Measurements from ENCODE around the gene BRMS1L. TPM values are rescaled to one million over a fixed set of nuclear protein-coding genes. Genes with fewer than 3 reads are reported as not detected.
A peak's percentile ranks its signal among the peaks of the same experiment; 100 is the strongest.

Gene BRMS1L
- total and polyA plus RNA-seq, 2 of the 4 experiments (the other 2 are of a cell fraction): 1.8 to 6.2 TPM

- ChIA-PET CTCF (no interaction called here), POLR2A (ENCODE audit: unreplicated experiment) (no interaction called here)
- Histone ChIP-seq H2BK15ac (ENCODE audit: low read depth, low read length) (no peak overlapping the region), H4K5ac (ENCODE audit: low read depth, low read length) (no peak overlapping the region), H2AK9ac (replicated peaks; ENCODE audit: low read depth, low read length, poor library complexity) (no peak overlapping the region), H2BK20ac (ENCODE audit: low read depth, low read length) (no peak overlapping the region), H3K56ac (ENCODE audit: extremely low read depth, insufficient read depth, low read length) (no peak overlapping the region), H3K27ac (ENCODE audit: insufficient read depth, low read length) (no peak overlapping the region), H3K9me1 (ENCODE audit: insufficient read depth, low read length) (no peaks in the 10 kb centered on the region), H3K9me3 (ENCODE audit: control insufficient read depth, insufficient read depth, low read length) (no peaks in the 10 kb centered on the region), H4K8ac (ENCODE audit: low read depth in 2 of 2, low read length in 2 of 2) (no peak overlapping the region), H3K4me2 (ENCODE audit: low read depth, low read length) (no peak overlapping the region), H3K18ac (ENCODE audit: low read depth, low read length) (no peak overlapping the region), H3K36me3 (ENCODE audit: control insufficient read depth, insufficient read depth, low read length) (no peaks in the 10 kb centered on the region), H2AFZ (replicated peaks; ENCODE audit: low read length, poor library complexity) (no peak overlapping the region), H3K23ac (ENCODE audit: low read depth, low read length) (no peak overlapping the region), H3K79me1 (ENCODE audit: low read depth in 1 of 2, low read length in 2 of 2) (peaks cover 3 to 16% of the 10 kb centered on the region in 2 experiments; a peak in 3 of 4 replicates), H3K27me3 (ENCODE audit: control insufficient read depth, insufficient read depth, low read length) (no peaks in the 10 kb centered on the region), H4K91ac (ENCODE audit: insufficient read depth, low read depth, low read length) (no peak overlapping the region), H2BK120ac (ENCODE audit: low read depth, low read length) (no peak overlapping the region), H3K14ac (replicated peaks; ENCODE audit: low read depth, low read length) (no peak overlapping the region), H4K20me1 (ENCODE audit: insufficient read depth, low read length) (peaks cover 6% of the 10 kb centered on the region; the same call in 1 of the 2 replicates), H2AK5ac (ENCODE audit: low read depth, low read length) (no peak overlapping the region), H3K4ac (ENCODE audit: low read depth, low read length) (no peak overlapping the region), H2BK5ac (ENCODE audit: low read depth, low read length, poor library complexity, severe bottlenecking) (no peak overlapping the region), H3K9ac (ENCODE audit: low read depth, low read length) (no peak overlapping the region), H3K4me1 (ENCODE audit: control insufficient read depth, insufficient read depth, low read length) (no peaks in the 10 kb centered on the region; the same call in 1 of the 2 replicates), H3K4me3 (ENCODE audit: insufficient read depth, low read depth, low read length) (no peak overlapping the region)
- BruUV-seq (replicated peaks): no TSS peak
- in situ Hi-C loops (cut with MboI; ENCODE audit: low sequenced_read_pairs) (loop anchor here (25.0 kb wide), 1 partner anchor 674 kb away; no protein-coding TSS in a partner anchor), dilution Hi-C loops (cut with HindIII; ENCODE audit: low sequenced_read_pairs, unreplicated experiment) (no loop called here), intact Hi-C loops (cut with micrococcal nuclease) (no loop called here)
- TF ChIP-seq CHD1 (IDR thresholded peaks at IDR 0.05; ENCODE audit: low read depth, low read length) (no peak), BHLHE40 (IDR thresholded peaks at IDR 0.05; ENCODE audit: low read depth, low read length) (no peak), CEBPB (IDR thresholded peaks at IDR 0.05; ENCODE audit: low read depth, low read length) (peak; percentile 26; the same call in 1 of the 2 replicates), RAD21 (IDR thresholded peaks at IDR 0.05; ENCODE audit: low read length) (no peak), SMC3 (IDR thresholded peaks at IDR 0.05; ENCODE audit: low read depth, low read length) (no peak), NFE2L2 (IDR thresholded peaks at IDR 0.05; ENCODE audit: low read depth, low read length) (no peak), ELK1 (IDR thresholded peaks at IDR 0.05; ENCODE audit: borderline replicate concordance, low read depth, low read length) (no peak)
- DNase-seq (no peak), ATAC-seq (ENCODE audit: low read depth) (no peak)
- WGBS, 2 experiments (ENCODE audit: extremely low coverage in 2 of 2, insufficient read length in 1 of 2): no CpG with 5 or more reads among the region's 4 CpGs
Observed at GRCh38 chr14:35810963-35811362, 15.2 kb upstream of the BRMS1L start.

Measured in IMR-90 (cell line).